Gastrocnemius medialis (tissue), 4 donors: ENCODE measurements around the gene AWAT1.

Experiments
- CTCF ChIP-seq, 5 experiments: fragments of 450-650 bp in 3 of 5; fragments of 200-600 bp in 2 of 5; sonication (generic) in 2 of 5; IDR thresholded peaks in 4 of 5; conservative IDR thresholded peaks in 1 of 5; 1 replicate in 4 of 5; 2 replicates in 1 of 5; pipeline ENCODE4 v1.5.1; 2016 to 2019; ENCODE audit warnings: antibody characterized with exemption in 5 of 5, mild to moderate bottlenecking in 3 of 5, moderate library complexity in 3 of 5
- POLR2A ChIP-seq, 2 donors: fragments of 450-650 bp; IDR thresholded peaks; one replicate each; pipeline ENCODE4 v1.6.1; 2017; ENCODE audit warnings: antibody characterized with exemption in 2 of 2, mild to moderate bottlenecking in 2 of 2, moderate library complexity in 2 of 2

DNA sequence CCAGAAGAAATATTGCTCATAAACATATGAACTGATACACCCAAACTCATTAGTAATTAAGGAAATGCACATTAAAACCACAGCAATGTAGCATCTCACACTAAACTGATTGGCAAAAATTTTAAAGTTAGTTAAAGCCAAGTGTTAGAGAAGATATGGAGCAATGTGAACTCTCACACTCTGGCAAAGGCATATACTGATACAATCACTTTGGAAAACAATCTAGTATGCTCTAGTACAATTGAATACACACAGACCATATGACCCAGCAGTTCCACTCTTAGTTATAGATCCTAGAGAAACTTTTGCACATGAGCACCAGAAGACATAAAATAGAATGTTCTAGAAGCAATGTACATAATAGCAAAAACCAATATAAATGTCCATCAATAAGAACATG, 8.4 kb upstream of the AWAT1 start:
- no peak for TF ChIP-seq CTCF (IDR thresholded peaks at IDR 0.05 in 4 of 5, conservative IDR thresholded peaks at IDR 0.05 in 1 of 5)
- no peak for TF ChIP-seq POLR2A (IDR thresholded peaks at IDR 0.05)
